OCI-LY1 (cell line): ENCODE measurements around the gene NRCAM.

Experiments used
- EZH2 ChIP-seq: fragments of 200-600 bp; sonication (generic), shearing (Covaris generic); IDR thresholded peaks from 2 replicates; pipeline ENCODE4 v1.8.0; 2017; ENCODE audit warnings: borderline replicate concordance, mixed run types, mild to moderate bottlenecking, antibody characterized with exemption, low read length, moderate library complexity, mixed read lengths
- TF ChIP-seq, protein P1 (sequence below): fragments of 200-600 bp; sonication (generic), shearing (Covaris generic); IDR thresholded peaks from 2 replicates; pipeline ENCODE4 v1.5.1; 2017; ENCODE audit warnings: mild to moderate bottlenecking, antibody characterized with exemption, low read length, moderate library complexity, mixed read lengths

- TF ChIP-seq, protein P1, sequence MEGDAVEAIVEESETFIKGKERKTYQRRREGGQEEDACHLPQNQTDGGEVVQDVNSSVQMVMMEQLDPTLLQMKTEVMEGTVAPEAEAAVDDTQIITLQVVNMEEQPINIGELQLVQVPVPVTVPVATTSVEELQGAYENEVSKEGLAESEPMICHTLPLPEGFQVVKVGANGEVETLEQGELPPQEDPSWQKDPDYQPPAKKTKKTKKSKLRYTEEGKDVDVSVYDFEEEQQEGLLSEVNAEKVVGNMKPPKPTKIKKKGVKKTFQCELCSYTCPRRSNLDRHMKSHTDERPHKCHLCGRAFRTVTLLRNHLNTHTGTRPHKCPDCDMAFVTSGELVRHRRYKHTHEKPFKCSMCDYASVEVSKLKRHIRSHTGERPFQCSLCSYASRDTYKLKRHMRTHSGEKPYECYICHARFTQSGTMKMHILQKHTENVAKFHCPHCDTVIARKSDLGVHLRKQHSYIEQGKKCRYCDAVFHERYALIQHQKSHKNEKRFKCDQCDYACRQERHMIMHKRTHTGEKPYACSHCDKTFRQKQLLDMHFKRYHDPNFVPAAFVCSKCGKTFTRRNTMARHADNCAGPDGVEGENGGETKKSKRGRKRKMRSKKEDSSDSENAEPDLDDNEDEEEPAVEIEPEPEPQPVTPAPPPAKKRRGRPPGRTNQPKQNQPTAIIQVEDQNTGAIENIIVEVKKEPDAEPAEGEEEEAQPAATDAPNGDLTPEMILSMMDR: no peak
- no peak for TF ChIP-seq EZH2
These were observed 204.5 kb downstream of the NRCAM start for GRCh38 chr7:108251700-108252099.
